ENCODE results near the gene PIGR.
A peak's percentile ranks its signal among the peaks of the same experiment; 100 is the strongest.
"Not testable (repeated sequence)": the region's sequence is repeated elsewhere in the genome, so short reads cannot be mapped to it uniquely, and the experiment has no call there.

Gene PIGR

GRCh38 chr1:206930210-206930798 lies 16.0 kb downstream of the PIGR start:
- DNase-seq (ENCODE audit: insufficient read length) (peak; percentile 70), FAIRE-seq (peak; percentile 97)

GRCh38 chr1:206929524-206929923 lies 16.7 kb downstream of the PIGR start:
- FAIRE-seq (no peak), DNase-seq (ENCODE audit: insufficient read length) (no peak)
- TF ChIP-seq POLR2AphosphoS5 (IDR thresholded peaks at IDR 0.05; ENCODE audit: low read depth, low read length) (no peak; the same call in 1 of the 2 replicates), TAF1 (IDR thresholded peaks at IDR 0.05; ENCODE audit: borderline replicate concordance, low read depth, low read length) (no peak), POLR2A (IDR thresholded peaks at IDR 0.05; ENCODE audit: low read depth, low read length) (no peak)

More at GRCh38 chr1:206930210-206930798, 16.0 kb downstream of the PIGR start:
- TF ChIP-seq POLR2A (IDR thresholded peaks at IDR 0.05; ENCODE audit: low read depth, low read length) (peak; percentile 55; the same call in 1 of the 2 replicates), TAF1 (IDR thresholded peaks at IDR 0.05; ENCODE audit: borderline replicate concordance, low read depth, low read length) (no peak), POLR2AphosphoS5 (IDR thresholded peaks at IDR 0.05; ENCODE audit: low read depth, low read length) (peak; percentile 36; the same call in 1 of the 2 replicates)

GRCh38 chr1:206926286-206926685 lies 20.0 kb downstream of the PIGR start:
- no peak for TF ChIP-seq POLR2AphosphoS5 (IDR thresholded peaks at IDR 0.05; ENCODE audit: low read depth, low read length)
- TF ChIP-seq TAF1 (IDR thresholded peaks at IDR 0.05; ENCODE audit: borderline replicate concordance, low read depth, low read length): no peak
- TF ChIP-seq POLR2A (IDR thresholded peaks at IDR 0.05; ENCODE audit: low read depth, low read length): no peak
- DNase-seq (ENCODE audit: insufficient read length) (no peak), FAIRE-seq (no peak)

DNA sequence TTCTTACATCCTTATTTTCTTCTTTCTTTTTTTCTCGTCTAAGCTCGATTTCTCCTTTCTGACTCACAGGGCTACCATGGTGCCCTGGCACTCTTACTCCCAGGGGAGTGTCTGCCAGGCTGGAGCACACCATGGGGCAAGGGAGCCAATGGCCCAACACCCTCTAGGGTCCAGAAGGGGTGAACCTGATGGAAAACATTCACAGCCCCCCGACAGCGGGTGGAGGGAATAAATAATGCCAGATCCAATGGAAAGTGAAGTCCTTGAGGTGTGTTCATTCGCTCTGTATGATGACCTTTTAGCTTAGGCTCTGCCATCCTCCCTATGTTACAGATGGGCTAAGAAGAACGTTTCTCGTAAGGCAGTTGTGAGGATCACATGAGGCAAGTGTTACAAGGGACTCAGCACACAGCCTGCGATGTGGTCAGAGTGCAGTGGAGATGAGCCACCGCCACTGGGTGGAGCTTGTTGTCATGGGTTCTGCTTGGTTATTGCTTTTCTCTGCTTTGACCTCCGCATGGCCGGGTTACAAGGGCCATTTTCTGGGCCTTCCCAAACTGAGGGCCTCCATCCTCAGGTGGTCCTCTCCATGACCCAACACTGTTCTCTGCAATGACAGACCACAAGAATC lies 21.0 kb downstream of the PIGR start:
- peak; percentile 64 for DNase-seq (ENCODE audit: insufficient read length)
- no peak for TF ChIP-seq POLR2AphosphoS5 (IDR thresholded peaks at IDR 0.05; ENCODE audit: low read depth, low read length)
- peak; percentile 53 for FAIRE-seq

GRCh38 chr1:206924592-206925105 lies 21.6 kb downstream of the PIGR start:
- FAIRE-seq (no peak), DNase-seq (ENCODE audit: insufficient read length) (no peak)
- TF ChIP-seq POLR2A (IDR thresholded peaks at IDR 0.05; ENCODE audit: low read depth, low read length): no peak
- no peak for TF ChIP-seq TAF1 (IDR thresholded peaks at IDR 0.05; ENCODE audit: borderline replicate concordance, low read depth, low read length)
- no peak for TF ChIP-seq POLR2AphosphoS5 (IDR thresholded peaks at IDR 0.05; ENCODE audit: low read depth, low read length)

- DNase-seq (ENCODE audit: insufficient read length): not testable (repeated sequence)
- TF ChIP-seq POLR2A (IDR thresholded peaks at IDR 0.05; ENCODE audit: low read depth, low read length) (0 out of 2 replicates have a peak, but pooled peaks have one; percentile 13), POLR2AphosphoS5 (IDR thresholded peaks at IDR 0.05; ENCODE audit: low read depth, low read length) (0 out of 2 replicates have a peak, but pooled peaks have one; percentile 20)
- FAIRE-seq: peak; percentile 99
Observed at GRCh38 chr1:206923961-206924557, 22.2 kb downstream of the PIGR start.

- DNase-seq (ENCODE audit: insufficient read length) (peak; percentile 49), FAIRE-seq (peak; percentile 76)
- TF ChIP-seq TAF1 (IDR thresholded peaks at IDR 0.05; ENCODE audit: borderline replicate concordance, low read depth, low read length) (0 out of 2 replicates have a peak, but pooled peaks have one; percentile 50), POLR2A (IDR thresholded peaks at IDR 0.05; ENCODE audit: low read depth, low read length) (peak; percentile 62), POLR2AphosphoS5 (IDR thresholded peaks at IDR 0.05; ENCODE audit: low read depth, low read length) (peak; percentile 65)
Observed at GRCh38 chr1:206923009-206923960, 23.0 kb downstream of the PIGR start.

GRCh38 chr1:206922524-206922923 lies 23.7 kb downstream of the PIGR start:
- FAIRE-seq (no peak), DNase-seq (ENCODE audit: insufficient read length) (no peak)
- TF ChIP-seq TAF1 (IDR thresholded peaks at IDR 0.05; ENCODE audit: borderline replicate concordance, low read depth, low read length): no peak
- TF ChIP-seq POLR2AphosphoS5 (IDR thresholded peaks at IDR 0.05; ENCODE audit: low read depth, low read length): no peak
- no peak for TF ChIP-seq POLR2A (IDR thresholded peaks at IDR 0.05; ENCODE audit: low read depth, low read length)

DNA sequence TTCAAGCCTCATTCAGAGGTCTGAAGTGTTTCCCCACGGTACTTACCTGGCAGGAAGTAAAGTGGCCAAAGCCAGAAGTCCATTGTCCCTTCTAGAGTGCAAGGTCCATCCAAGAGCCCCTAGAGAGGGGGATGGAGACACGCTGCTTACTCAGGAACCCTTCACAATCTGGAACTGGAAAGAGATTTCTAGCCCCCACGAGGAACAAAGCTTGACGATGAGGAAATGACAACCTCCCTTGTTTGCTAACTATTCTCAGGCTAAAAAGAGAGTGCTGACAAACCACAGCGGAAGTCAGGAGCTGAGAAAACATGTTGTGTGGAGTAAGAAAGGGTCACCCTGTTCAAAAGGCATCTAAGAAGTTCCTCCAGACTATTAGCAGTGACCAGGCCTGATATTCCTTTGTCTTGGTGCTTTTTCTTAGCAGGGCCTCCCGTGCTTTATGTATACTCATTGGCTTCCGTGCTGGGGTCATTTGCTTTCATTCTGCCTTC lies 24.4 kb downstream of the PIGR start, which contains the start of gene FCMR:
TSS of gene FCMR (minus strand) at position 170 of the 494 bp plus-strand sequence. CDS start at position 83, 87 bp downstream.
- no peak for DNase-seq (ENCODE audit: insufficient read length)
- TF ChIP-seq POLR2A (IDR thresholded peaks at IDR 0.05; ENCODE audit: low read depth, low read length): peak; percentile 73
- TF ChIP-seq POLR2AphosphoS5 (IDR thresholded peaks at IDR 0.05; ENCODE audit: low read depth, low read length): peak; percentile 72
- TF ChIP-seq TAF1 (IDR thresholded peaks at IDR 0.05; ENCODE audit: borderline replicate concordance, low read depth, low read length): 0 out of 2 replicates have a peak, but pooled peaks have one; percentile 29
- FAIRE-seq: no peak

DNA sequence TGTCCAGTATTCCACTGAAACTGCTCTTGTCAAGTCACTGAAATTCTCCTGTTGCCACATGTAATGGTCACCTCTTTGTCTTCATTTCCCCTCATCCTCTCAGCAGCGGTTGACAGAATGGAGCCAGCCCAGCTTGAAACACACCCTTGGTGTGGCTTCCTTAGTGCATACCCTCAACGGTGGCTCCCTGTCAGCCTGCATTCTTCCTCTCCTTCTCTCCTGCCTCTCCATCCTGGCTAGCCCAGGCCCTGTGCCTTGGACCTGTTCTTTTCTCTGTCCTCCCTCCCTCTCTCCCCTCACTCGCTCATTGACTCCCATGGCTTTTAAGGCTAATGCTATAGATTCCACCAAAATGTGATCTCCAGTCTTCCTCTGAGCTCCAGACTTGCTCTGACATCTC lies 28.2 kb downstream of the PIGR start:
- TF ChIP-seq TAF1 (IDR thresholded peaks at IDR 0.05; ENCODE audit: borderline replicate concordance, low read depth, low read length): no peak
- TF ChIP-seq POLR2A (IDR thresholded peaks at IDR 0.05; ENCODE audit: low read depth, low read length): no peak
- no peak for TF ChIP-seq POLR2AphosphoS5 (IDR thresholded peaks at IDR 0.05; ENCODE audit: low read depth, low read length)
- no peak for DNase-seq (ENCODE audit: insufficient read length)
- FAIRE-seq: no peak
